ENCODE results near the gene CELSR2.
A peak's percentile ranks its signal among the peaks of the same experiment; 100 is the strongest.

Gene CELSR2

DNA sequence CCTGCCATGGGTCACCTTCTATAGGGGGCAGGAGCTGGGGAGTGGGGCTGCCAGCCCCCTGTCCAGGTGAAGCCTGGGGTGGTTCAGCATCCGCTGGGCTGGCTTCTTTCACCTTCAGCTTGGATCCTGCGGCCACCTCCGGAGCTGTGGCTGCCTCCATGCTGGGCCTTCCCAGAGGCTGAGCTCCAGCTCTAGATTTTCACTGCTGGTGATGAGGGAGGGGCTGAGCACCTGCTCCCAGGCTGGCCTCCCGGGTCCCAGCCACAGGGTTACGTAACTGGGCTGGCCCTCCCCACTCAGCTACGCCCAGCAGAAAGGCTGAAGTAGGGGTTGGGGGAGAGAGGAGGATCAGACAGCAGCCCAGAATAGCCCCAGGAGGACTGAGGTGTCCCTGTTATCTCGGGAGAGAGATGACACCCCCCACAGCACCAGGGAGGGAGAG, 57.5 kb downstream of the CELSR2 start, which contains the start of gene MYBPHL:
TSS of gene MYBPHL (minus strand) at position 180 of the 442 bp plus-strand sequence. CDS start at position 160, 20 bp downstream.
- Mint-ChIP-seq H3K4me3 (no peak within 1 kb of the TSS), H3K4me1 (ENCODE audit: low read depth in 2 of 2) (no peaks in the 10 kb centered on the region), H3K9me3 (no peaks in the 10 kb centered on the region), H3K36me3 (ENCODE audit: insufficient read depth) (no peaks in the 10 kb centered on the region), H3K27ac (no peak within 1 kb of the TSS), H3K27me3 (peaks cover 7 to 35% of the 10 kb centered on the region in 2 donors)
- ATAC-seq (replicated peaks) = no peak
- DNase-seq = no peak

DNA sequence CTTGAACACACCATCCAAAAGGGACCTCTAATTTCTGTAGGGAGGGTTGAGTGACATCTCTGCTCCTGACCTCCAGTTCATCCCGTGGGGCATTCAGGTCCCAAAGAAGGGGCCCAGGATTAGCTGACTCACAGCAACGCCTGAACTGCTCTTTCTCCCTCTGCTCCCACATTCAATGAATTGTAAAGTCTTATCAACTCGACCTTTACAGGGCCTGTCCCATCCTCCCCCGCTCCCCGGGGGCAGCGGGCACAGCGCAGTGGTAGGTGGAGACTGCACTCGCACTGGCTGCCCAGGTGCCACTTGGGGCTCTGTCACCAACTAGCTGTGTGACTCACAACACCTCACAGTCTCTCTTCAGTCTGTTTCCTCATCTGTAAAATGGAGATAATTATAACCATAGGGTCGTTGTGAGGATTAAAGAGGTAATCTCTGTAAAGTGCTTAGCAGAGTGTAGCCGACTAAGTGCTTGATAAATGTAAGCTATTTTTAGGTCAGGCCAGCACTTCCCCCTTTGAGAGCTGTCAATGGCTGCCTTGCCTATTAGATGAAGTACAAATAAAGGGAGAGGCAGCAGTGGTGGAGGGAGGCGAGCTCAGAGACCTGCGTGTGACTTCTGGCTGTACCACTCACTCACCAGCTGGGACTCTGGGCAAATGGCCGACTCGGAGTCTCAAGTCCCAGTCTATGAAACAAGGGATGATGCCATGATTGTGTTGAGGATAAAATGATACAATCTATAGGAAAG, 58.1 kb downstream of the CELSR2 start:
- ATAC-seq (replicated peaks) (peak; percentile 17), DNase-seq (no peak)
- H3K9me3 Mint-ChIP-seq = no peaks in the 10 kb centered on the region
- peaks cover 7 to 37% of the 10 kb centered on the region in 2 donors for H3K27me3 Mint-ChIP-seq
- no peak overlapping the region for H3K27ac Mint-ChIP-seq
- H3K4me1 Mint-ChIP-seq (ENCODE audit: low read depth in 2 of 2) = no peaks in the 10 kb centered on the region
- no peak overlapping the region for H3K4me3 Mint-ChIP-seq
- no peaks in the 10 kb centered on the region for H3K36me3 Mint-ChIP-seq (ENCODE audit: insufficient read depth)

DNA sequence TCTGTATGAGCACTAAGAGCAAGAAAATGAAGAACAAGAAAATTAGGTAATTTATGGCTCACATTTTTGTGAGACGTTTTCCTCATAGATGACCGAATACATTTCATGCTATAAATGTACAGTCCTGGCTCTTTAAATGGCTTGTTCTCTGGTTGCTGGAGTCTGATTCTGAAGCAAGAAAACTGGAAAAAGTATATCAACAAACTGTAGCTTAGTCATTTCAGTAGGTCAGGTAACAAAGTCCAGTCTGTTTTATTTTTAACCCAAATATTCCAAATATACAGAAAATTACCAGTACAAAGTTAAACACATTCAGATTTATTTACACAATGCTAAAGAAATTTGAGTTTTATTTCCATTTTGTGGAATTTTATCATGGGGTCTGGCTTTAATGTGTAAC, 60.0 kb downstream of the CELSR2 start:
- Mint-ChIP-seq H3K4me1 (ENCODE audit: low read depth in 2 of 2) (no peaks in the 10 kb centered on the region), H3K36me3 (ENCODE audit: insufficient read depth) (no peaks in the 10 kb centered on the region)

DNA sequence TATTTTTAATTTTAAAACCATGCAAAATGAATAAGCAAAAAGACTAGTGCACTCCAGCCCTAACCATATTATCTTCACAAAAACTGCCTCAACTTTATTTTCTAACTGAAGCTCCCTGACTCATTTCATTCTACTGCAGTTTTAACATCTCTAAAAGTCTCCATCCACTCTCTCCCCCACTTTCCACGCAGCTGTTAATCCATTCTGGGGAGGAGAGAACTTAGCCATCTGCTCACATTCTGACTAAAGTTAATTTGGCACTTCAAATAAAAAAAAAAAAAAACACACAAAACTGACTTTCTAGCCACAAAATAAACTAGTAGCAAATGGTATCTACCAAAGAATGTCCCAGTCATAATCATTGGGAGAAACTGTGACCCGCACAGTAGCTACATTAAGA, 62.9 kb downstream of the CELSR2 start:
- Mint-ChIP-seq H3K36me3 (ENCODE audit: insufficient read depth) (no peaks in the 10 kb centered on the region), H3K4me3 (no peak overlapping the region), H3K4me1 (ENCODE audit: low read depth in 2 of 2) (no peaks in the 10 kb centered on the region)

More for the DNA sequence above, 60.0 kb downstream of the CELSR2 start:
- Mint-ChIP-seq H3K27ac (no peak overlapping the region), H3K27me3 (peaks cover 7 to 37% of the 10 kb centered on the region in 2 donors), H3K4me3 (no peak overlapping the region), H3K9me3 (no peaks in the 10 kb centered on the region)
- DNase-seq (no peak), ATAC-seq (replicated peaks) (no peak)

DNA sequence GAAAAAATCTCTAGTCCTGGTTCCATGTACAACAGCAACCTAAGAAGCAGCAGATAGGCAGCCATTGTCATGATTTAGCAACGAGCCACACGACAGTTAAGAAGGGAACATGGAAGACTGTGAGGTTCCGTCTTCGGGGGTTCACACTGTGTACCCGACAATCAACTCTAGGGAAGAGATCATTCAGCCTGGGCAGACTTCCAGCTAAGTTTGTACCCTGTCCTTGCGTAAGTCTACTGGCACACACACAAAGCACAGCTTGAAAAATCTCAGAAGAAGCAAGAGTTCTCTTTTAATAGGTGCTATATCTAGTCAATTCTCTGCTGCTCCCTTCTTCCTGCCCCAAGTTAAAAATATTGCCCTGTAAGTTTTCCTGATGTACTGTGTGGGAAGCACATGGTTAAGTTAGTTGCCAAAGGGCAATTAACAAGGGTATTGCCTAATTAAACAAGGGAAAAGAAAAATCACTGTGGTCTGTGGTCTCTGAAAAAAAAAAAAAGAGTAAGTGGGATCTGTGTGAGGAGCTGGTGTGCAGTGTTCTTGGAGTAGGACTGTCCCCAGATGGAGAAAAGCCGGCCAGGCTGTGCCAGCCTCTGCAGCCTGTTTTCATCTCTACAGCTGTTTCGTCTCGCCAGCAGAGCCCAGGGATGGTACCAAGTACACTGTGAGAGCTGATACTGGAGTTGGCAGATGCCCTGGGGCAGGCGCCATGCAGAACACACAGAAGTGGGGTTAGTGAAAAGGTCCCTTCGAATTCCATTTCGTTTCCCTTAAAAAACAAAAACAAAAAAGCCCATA, 63.8 kb downstream of the CELSR2 start:
- no peak for DNase-seq
- Mint-ChIP-seq H3K9me3 (no peaks in the 10 kb centered on the region), H3K27ac (no peak overlapping the region), H3K4me3 (no peak overlapping the region), H3K4me1 (ENCODE audit: low read depth in 2 of 2) (no peaks in the 10 kb centered on the region), H3K27me3 (peaks cover 7 to 37% of the 10 kb centered on the region in 2 donors), H3K36me3 (ENCODE audit: insufficient read depth) (no peaks in the 10 kb centered on the region)
- ATAC-seq (replicated peaks) = no peak

More for the DNA sequence above, 62.9 kb downstream of the CELSR2 start:
- H3K27ac Mint-ChIP-seq = no peak overlapping the region
- ATAC-seq (replicated peaks) (no peak), DNase-seq (no peak)
- H3K9me3 Mint-ChIP-seq = no peaks in the 10 kb centered on the region
- H3K27me3 Mint-ChIP-seq = peaks cover 7 to 37% of the 10 kb centered on the region in 2 donors

DNA sequence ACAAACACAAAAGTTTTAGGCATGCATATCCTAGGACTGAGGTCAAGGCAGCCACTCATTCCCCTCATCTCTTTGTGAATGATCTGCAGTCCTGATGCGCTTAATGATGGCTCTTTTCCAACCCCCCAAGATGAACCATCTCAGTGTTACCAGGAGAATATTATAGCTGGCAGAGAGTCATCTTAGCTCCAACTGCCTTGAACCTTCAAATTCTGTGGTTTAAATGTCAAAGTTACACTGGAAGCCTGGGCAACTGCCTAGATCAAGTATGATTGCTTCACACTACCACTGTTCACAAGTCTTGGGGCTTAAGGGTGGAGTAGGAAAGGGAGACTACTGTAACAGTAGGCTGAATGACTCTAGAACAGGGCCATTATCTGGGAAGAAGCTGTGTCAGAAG, 65.5 kb downstream of the CELSR2 start:
- Mint-ChIP-seq H3K4me1 (ENCODE audit: low read depth in 2 of 2) (no peaks in the 10 kb centered on the region), H3K9me3 (no peaks in the 10 kb centered on the region), H3K27me3 (peaks cover 0 to 22% of the 10 kb centered on the region in 2 donors), H3K27ac (no peak overlapping the region), H3K36me3 (ENCODE audit: insufficient read depth) (no peaks in the 10 kb centered on the region), H3K4me3 (no peak overlapping the region)
- ATAC-seq (replicated peaks) (no peak), DNase-seq (no peak)

DNA sequence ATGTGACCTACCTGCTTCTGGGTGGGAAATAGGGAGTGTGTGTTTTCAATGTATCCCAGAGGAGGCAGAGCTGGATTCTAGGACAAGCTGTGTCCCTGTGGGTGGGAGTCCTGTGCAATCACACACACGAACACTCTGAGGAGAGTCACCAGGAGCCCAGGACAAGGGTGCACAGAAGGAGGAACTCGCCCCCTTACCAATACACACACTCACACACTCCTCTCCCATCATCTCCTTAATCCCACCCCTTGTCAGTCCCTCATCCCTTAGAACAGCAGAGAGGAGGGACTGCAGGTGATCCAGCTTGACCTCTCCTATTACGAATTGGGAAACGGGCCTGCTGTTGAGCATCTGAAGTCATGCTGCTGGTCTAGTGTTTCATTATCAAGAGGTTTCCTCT, 65.9 kb downstream of the CELSR2 start:
- Mint-ChIP-seq H3K36me3 (ENCODE audit: insufficient read depth) (no peaks in the 10 kb centered on the region), H3K27me3 (peaks cover 0 to 18% of the 10 kb centered on the region in 2 donors), H3K27ac (no peak overlapping the region), H3K4me3 (no peak overlapping the region), H3K9me3 (no peaks in the 10 kb centered on the region), H3K4me1 (ENCODE audit: low read depth in 2 of 2) (no peaks in the 10 kb centered on the region)
- ATAC-seq (replicated peaks) (no peak), DNase-seq (no peak)

DNA sequence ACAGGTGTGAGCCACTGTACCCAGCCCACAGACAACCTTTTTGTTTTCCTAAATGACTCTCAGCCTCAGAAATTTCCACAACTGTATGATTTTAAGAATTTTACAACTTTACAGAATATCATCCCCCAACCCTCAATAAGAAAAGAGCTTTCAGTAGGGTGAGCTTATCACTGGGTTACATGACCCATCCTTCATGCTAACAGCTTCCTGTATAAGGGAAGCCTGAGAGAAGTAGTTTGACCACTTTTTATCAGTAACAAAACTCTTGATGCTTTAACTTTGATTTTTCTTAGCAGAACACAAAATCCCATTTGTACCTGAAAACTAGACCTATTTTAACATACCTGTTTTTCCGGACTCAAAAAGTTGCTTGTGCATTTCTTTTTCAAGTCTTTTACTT, 67.2 kb downstream of the CELSR2 start:
- DNase-seq (no peak), ATAC-seq (replicated peaks) (no peak)
- no peaks in the 10 kb centered on the region for H3K9me3 Mint-ChIP-seq

DNA sequence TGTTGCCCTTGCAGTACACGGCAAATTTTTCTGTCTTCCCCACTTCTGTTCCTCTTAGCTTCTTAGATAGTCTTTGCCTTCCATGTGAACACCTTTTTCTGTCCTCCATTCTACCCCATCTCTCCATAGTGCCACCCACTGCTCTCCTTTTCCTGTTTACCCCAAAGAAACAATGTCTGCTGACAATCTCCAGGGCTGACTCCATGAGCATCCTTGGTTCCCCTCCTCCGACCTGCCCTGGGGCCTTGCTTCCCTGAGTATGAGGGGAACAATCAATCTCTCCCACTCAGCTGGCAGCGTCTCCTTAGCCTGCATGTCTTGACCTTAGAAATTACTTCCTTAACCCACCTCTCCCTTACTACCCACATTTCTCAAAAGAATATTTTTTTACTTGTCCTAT, 69.8 kb downstream of the CELSR2 start:
- no peak for ATAC-seq (replicated peaks)
- DNase-seq = no peak
- H3K4me3 Mint-ChIP-seq = no peak overlapping the region
- H3K9me3 Mint-ChIP-seq = no peaks in the 10 kb centered on the region
- no peaks in the 10 kb centered on the region for H3K27me3 Mint-ChIP-seq
- H3K27ac Mint-ChIP-seq = no peak overlapping the region
- H3K36me3 Mint-ChIP-seq (ENCODE audit: insufficient read depth) = no peaks in the 10 kb centered on the region
- no peaks in the 10 kb centered on the region for H3K4me1 Mint-ChIP-seq (ENCODE audit: low read depth in 2 of 2)

More for the DNA sequence above, 67.2 kb downstream of the CELSR2 start:
- Mint-ChIP-seq H3K27ac (no peak overlapping the region), H3K4me3 (no peak overlapping the region), H3K27me3 (peaks cover 0 to 5% of the 10 kb centered on the region in 2 donors), H3K36me3 (ENCODE audit: insufficient read depth) (no peaks in the 10 kb centered on the region), H3K4me1 (ENCODE audit: low read depth in 2 of 2) (no peaks in the 10 kb centered on the region)

DNA sequence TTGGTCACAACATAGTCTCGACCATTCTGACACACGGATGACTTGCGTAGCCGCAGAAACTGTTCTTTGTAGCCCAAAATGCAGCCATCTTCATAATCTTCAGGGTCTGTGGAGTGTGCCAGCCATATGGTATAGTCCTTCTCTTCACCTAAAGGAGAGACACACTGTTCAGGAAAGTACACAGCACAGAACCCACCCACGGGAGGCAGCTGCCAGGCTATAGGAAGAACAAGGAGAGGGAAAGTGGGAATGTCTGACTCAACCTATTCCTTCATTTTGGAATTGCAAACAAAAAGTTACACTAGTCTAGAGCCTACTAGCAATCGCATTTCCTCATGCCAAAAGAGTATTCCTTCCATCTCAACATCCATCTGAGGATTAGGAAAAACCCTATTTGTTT, 73.6 kb downstream of the CELSR2 start:
- H3K9me3 Mint-ChIP-seq = no peaks in the 10 kb centered on the region
- H3K4me1 Mint-ChIP-seq (ENCODE audit: low read depth in 2 of 2) = no peaks in the 10 kb centered on the region
- ATAC-seq (replicated peaks) = no peak
- no peak overlapping the region for H3K4me3 Mint-ChIP-seq
- no peak overlapping the region for H3K27ac Mint-ChIP-seq
- no peak for DNase-seq
- H3K36me3 Mint-ChIP-seq (ENCODE audit: insufficient read depth) = peaks cover 4% of the 10 kb centered on the region
- peaks cover 4 to 7% of the 10 kb centered on the region in 2 donors for H3K27me3 Mint-ChIP-seq

All from effector memory CD8-positive, alpha-beta T cell (primary cell).